NCI-H128 (cell line): ENCODE results near the gene RPS10.
"Not testable (repeated sequence)": the region's sequence is repeated elsewhere in the genome, so short reads cannot be mapped to it uniquely, and the experiment has no call there.

ENCODE experiments used
- DNase-seq: peaks from one replicate; lab custom pipeline; 2025; ENCODE audit not compliant: unreplicated experiment; lab: John Stamatoyannopoulos, UW

RPS10 gene

DNA sequence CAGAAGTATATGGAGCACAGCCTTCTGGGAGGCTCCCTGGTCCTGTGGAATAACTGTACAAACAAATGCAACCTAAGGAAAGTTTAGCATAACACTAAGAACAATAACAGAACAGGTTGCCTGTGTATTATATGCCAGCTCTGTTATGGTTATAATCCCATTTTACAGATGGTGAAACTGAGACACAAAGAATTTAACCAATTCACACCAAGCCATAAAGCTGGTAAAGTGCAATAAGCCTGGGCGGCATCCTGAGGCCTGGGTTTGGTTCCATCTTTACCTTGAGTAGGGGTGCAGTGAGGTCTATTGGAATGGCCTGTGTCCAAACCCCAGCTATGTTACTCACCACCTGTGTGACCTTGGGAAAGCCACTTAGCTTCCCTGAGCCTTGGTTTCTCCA, 25.3 kb upstream of the RPS10 start:
- no peak for DNase-seq

DNA sequence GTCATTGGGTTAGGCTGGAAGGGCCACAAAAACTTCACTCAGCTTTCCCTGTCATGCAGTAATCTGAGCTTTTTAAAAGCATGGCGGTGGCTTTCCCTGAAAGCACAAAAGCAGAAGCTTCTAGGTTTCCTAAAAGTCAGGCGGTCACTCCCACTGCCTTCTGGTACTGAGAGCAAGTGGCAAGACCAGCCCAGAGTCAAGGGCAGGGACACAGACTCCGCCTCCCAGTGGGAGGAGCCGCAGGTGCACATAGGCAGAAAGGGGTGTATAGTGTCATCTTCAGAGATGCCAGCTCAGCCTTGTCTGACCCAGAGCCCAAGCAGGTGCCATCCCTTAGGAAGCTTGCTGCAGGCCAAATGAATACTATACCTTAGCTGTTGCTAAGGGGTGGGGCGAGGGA, 22.0 kb upstream of the RPS10 start:
- DNase-seq, result no peak

DNA sequence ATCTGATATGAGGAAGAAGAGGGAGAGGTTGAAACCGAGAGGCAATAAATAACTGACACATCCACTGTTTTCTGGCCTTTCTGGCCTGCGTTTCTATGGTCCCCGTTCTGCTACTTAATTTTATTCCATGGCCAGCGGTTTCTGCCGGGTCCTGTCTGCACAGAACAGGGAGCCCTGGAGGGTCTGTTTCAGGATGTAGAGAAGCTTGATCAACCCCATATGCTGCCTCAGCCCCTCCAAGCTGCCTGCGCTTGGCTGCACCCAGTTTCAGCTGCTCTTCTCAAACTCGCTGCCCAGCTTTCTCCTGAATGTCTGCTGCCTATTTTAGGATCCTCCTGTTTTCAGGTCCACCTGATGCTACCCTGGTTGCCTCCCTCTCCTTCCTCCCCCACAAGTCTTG, 21.5 kb upstream of the RPS10 start:
- no peak for DNase-seq

DNA sequence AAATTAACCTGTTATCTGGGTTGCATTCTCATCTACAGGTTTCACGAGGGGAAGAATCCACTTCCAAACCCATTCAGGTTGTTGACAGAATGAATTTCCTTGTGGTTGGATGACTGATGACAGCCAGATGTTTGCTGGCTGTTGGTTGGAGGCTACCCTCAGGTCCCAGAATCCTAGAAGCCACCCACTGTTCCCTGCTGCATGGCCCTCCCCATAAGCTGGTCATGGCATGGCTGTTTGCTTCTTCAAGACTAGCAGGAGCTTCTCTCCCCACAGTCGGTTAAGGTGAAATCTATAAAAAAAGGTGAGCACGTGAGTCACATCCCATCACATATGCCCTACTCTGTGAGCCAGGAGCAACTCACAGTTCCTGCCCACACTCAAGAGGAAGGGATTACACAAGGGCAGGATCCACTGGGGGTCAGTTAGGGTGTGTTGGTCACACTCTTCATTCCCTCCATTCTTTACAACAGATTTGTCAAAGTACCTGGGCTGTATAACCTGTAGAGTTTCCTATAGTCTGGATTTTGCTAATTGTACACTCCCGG, 19.5 kb upstream of the RPS10 start:
- DNase-seq, result no peak

DNA sequence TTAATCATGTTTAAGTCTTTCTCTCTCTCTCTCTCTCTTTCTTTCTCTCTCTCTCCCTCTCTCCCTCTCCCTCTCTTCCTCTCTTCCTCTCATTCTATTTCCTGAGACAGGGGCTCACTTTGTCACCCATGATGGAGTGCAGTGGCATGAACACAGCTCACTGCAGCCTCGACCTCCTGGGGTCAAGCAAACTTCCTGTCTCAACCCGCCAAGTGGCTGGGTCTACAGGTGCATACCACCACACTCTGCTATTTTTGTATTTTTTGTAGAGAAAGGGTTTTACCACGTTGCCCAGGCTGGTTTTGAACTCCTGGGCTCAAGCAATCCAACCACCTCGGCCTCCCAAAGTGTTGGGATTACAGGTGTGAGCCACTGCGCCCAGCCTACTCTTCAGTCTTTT, 15.7 kb upstream of the RPS10 start:
- no peak for DNase-seq

DNA sequence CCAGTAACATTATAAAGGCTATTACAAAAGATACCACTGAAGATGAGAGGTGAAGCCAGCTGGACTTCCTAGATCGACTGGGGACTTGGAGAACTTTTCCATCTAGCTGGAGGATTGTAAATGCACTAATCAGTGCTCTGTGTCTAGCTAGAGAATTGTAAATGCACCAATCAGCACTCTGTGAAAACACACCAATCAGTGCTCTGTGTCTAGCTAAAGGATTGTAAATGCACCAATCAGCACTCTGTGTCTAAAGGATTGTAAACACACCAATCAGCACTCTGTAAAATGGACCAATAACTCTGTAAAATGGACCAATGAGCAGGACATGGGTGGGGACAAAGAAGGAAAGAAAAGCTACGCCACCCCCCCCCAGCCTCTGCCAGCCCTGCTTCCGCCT, 13.6 kb upstream of the RPS10 start:
- DNase-seq, result no peak

DNA sequence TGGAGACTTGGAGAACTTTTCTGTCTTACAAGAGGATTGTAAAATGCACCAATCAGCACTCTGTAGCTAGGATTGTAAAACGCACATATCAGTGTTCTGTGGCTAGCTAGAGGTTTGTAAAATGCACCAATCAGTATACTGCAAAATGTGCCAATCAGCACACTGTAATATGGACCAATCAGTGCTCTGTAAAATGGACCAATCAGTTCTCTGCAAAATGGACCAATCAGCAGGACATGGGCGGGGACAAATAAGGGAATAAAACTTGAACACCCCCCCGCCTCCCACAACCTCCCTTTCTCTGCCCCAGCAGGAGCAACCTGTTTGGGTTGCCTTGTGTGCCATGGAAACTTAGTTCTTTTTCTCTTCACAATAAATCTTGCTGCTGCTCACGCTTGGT, 12.8 kb upstream of the RPS10 start:
- no peak for DNase-seq

DNA sequence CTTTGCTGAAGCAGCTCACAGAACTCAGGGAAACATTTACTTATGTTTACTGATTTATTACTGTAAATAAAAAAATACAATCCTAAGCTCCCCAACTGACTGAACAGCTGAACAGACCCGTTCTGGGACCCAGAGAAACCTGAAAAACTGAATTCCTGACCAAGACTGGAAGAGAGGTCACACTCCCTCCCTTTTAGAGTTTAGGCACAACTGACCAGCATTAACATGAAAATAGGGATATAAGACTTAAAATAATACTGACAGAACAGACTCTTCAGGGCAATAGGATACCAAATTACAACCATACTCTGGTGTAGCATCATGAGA, 11.7 kb upstream of the RPS10 start:
- no peak for DNase-seq

DNA sequence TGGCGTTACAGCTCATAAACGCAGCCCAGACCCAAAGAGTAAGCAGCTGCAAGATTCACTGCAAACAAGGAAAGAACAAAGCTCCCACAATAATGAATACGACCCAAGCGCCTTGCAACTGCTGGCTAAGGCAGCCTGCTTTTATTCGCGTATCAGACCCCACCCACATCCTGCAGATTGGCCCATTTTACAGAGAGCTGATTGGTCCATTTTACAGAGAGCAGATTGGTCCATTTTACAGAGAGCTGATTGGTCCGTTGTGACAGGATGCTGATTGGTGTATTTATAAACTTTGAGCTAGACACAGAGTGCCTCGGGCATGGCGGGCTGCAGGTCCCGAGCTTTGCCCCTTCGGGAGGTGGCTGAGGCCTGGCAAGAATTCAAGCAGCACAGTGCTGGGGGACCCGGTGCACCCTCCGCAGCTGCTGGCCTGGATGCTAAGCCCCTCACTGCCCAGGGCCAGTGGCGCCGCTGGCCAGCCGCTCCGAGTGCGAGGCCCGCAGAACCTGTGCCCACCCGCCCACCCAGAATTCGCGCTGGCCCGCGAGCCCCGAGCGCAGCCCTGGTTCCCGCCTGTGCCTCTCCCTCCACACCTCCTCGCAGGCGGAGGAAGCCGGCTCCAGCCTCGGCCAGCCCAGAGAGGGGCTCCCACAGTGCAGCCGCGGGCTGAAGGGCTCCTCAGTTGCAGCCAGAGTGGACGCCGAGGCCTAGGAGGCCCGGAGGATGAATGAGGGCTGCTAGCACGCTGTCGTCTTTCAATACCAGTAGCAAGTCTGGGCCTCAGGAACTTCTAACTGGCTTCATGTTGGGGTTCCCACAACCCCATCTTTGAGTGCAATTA, 11.2 kb upstream of the RPS10 start:
- no peak for DNase-seq

DNA sequence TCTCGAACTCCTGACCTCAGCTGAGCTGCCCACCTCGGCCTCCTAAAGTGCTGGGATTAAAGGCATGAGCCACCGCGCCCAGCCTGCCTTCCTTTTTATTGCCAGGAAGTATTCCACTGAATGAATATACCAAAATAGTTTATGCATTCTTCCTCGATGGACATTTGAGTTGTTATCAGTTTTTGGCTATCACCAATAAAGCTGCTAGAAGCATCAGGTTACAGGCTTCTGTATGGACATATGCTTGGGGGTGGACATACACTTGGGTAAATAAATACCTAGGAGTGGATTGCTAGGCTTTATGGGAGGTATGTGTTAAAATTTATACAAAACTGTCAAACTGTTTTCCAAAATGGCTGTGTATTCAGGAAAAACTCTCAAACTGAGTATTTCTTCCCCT, 10.0 kb upstream of the RPS10 start:
- no peak for DNase-seq

DNA sequence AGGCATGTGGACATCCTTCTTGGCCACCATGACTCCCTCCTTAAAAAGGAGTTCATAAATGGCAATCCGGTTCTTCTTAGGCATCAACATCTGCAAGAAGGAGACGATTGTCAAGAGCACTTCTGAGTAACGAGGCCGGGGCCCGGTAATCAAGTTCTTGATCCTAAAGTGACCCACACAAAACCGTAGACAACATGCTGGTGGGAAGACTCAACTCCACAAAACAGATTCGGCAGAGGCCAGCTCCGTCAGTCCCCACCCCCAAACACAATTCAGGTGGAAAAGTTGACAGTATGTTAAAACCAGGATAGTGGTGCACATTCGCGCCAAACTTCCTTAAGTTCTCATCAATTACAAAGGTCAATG, 754 bp downstream of the RPS10 start:
- no peak for DNase-seq

DNA sequence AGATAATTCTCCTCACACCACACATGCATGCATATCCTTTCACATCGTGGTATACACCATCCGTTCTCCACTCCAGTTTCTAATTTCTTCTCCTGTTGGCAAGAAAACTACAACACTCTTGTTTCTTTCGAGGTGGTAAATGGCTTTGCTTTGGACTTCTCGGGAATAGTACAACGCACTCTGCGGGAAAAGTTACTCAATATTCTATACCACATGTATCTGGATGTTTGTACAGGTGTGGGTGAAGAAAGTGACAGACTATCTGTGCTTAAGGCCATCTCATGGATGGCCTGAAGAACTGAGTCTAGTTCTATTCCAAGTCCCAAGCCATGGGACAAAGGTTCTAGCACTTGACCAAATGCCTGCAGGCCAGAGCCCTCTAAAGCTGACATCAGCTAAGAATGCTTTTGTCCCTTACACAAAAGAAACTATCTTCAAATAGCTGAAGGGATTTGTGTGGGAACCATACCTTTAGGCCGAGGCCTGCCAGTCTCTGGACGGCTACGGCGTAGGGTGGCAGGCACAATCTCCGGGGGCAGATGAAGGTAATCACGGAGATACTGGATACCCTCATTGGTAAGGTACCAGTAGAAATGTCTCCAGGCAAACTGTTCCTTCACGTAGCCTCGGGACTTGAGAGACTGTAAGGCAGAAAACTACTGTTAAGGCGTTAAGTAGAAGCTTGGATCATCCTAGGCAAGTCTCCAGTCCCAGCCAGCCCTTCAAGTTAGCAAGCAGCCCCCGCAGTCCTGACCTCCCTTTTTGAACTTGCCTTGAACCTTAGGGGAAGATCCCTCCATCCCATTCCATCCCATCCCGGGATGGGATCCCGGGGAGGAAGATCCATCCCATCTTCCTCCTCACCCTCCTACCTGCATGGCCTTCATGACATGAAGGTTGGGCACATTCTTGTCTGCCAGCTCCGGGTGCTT, 1.4 kb downstream of the RPS10 start:
- no peak for DNase-seq

DNA sequence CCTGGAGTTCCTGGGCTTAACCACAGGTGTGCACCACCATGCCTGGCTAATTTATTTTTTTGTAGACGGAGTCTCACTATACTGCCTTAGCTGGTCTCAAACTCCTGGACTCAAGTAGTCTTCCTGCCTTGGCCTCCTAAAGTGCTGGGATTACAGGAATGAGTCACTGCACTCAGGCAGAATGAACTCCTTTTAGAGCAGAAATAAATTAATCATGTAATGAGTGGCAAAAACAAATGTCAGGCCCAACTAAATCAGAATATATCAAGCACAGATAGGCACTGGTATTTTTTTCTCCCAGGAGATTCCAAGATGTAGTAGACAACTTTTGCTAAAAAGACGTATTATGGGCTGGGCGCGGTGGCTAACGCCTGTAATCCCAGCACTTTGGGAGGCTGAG, 2.6 kb downstream of the RPS10 start:
- DNase-seq, result no peak

DNA sequence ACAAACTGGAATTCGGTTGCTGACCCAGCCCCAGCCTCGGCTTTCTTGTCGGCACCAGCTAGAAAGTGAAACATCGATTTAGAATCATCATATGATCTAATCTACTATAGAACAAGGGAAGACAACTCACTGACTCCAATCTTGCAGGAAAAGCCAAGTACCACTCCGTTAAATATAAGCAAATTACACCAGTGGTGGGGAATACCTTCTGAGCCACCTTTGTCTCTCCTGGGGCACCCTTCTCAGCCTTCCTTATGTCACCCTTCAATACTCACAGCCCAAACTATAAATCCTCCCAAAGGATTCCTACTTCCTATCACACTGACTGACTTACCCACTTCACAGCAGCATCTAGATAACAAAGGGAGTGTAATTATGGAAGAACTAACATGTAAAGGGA, 7.5 kb downstream of the RPS10 start:
- no peak for DNase-seq

DNA sequence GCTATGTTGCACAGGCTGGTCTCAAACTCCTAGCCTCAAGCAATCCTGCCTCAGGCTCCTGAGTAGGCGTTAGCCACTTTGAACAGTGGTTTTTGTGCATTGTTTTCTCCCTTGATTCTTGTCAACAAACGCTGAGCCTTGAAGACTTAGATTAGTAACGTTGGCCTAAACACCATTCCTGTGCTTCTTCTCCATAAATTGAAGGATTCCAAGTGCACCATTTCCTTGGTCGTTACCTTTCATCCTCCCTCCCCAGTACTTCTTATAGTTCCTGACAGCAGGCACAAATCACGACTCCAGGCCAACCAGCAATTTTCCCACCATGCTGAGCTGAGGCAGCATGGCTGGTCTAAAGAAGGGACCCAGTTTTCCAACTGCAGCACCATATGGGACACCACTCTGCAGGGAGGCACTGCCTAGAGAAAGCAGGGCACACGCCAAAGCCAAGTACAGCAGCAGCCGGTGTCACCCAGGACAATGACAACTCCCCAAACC, 8.9 kb downstream of the RPS10 start:
- no peak for DNase-seq

DNA sequence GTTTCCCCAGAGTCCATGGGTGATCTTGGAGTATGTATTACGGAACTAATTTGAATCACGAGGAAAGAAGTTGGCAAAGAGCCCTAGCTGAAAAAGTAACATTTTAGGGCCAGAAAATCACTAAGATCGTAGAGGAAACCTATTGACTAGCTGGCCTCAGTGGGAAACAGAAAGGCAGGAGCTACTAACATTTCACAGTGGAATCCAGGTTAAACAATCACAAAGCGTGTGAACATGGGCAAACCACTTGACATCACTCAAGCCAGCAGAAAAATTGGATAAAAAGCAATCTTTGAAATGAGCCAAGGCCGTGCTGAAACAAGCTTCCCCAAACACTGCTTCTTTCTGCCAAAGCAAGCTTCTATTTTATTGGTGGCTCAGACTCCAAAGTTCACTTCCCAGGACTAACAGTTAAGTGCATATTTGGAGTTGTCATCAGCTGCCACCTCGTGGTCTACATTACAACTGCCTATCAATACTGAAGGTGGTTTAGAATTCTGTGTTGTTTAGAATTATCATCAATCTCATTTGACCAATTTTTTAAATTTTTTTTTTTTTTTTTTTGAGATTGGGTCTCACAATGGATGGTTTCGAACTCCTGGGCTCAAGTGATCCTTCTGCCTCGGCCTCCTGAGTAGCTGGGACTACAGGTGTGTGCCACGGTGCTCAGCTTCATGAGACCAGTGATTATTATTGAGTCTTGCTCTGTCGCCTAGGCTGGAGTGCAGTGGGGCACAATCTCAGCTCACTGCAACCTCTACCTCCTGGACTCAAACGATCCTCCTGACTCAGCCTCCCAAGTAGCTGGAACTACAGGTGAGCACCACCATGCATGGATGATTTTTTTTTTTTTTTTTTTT, 10.6 kb downstream of the RPS10 start:
- DNase-seq, result peak; percentile 14

DNA sequence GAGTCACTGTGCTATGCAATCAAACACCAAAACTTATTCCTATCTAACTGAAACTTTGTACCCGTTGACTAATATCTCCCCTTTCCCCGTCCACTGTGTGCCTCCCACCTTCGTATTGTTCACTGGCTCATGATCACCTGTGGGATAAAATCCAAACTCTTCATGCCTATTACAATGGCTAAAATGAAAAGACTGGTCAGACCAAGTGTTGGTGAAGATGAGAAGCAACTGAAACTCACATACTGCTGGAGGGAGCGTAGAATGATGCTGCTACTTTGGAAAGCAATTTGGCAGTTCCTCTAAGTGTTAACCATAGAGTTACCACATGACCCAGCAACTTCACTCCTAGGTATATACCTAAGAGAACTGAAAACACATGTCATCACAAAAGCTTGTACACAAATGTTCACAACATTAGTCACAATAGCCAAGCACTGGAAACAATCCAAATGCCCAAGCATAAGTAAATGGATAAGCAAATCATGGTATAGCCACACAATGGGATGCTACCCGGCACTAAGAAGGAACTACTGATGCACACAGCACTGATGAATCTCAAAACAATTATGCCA, 13.1 kb downstream of the RPS10 start:
- DNase-seq, result no peak

DNA sequence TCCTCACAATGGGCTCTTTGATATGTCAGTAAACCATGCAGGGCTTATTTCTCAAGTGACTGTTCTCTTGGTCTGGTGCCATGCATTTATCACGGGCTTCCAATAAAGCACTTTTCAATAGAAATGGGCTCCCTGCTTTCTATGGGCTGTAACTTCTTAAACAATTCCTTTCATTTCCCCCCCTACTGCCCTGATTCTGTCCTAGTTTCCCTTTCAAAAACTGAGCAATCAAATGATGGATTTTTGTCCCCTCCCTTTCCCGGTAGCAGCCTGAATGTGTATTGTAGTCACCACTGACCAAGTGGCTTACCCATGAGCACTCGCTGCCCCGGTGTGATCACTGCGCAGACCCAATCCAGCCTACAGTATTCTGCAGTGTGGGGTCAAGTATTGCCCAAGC, 13.9 kb downstream of the RPS10 start:
- DNase-seq, result no peak

DNA sequence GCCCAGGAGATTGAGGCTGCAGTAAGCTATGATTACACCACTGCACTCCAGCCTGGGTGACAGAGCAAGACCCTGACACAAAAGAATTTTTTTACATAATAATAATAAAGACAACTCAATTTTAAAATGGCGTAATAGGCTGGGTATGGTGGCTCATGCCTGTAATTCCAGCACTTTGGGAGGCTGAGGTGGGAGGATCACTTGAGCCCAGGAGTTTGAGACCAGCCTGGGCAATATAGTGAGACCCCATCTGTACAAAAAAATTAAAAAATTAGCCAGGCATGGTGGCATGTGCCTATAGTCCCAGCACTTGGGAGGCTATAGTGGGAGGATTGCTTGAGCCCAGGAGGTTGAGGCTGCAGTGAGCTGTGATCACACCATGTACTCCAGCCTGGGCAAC, 18.0 kb downstream of the RPS10 start:
- DNase-seq, result not testable (repeated sequence)

DNA sequence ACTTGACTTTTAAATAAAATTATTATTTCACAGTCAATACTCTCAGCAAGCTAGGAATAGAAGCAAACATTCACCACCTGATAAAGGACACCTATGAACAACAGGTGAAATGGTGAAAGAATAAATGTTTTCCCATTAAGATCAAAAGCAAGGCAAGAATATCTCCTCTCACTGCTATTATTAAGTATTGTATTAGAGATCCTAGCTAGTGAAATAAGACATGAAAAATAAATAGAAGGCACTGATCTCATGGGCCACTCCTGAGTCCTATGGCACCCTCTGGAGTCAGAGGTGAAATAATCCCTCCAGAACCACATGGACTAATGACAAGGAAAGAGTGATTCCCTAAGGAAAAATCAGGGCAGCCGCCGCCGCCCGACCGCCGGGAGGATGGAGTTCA, 29.4 kb downstream of the RPS10 start:
- DNase-seq, result no peak

DNA sequence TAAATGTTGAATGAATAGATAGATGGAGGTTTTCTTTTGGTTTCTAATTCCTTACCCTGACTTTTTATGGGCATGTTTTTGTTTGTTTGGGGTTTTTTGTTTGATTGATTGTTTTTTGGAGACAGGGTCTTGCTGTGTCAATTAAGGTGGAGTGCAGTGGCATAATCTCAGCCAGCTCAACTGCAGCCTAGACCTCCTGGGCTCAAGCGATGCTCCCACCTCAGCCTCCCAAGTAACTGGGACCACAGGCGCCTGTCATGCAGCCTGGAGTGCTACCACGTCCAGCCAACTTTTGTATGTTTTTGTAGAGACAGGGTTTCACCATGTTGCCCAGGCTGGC, 31.9 kb downstream of the RPS10 start:
- no peak for DNase-seq
